Heart right ventricle (tissue), 16 donors: ENCODE data around the gene PRR22. TPM values are rescaled to one million over a fixed set of nuclear protein-coding genes. Genes with fewer than 3 reads are reported as not detected.

Experiments
- ATAC-seq, 8 donors: fragments of 200-7000 bp; cut with Tn5 transposase; one replicate each; pipeline ENCODE4 v1.9.1; 2020; ENCODE audit warnings: mild to moderate bottlenecking in 8 of 8, moderate library complexity in 8 of 8, moderate number of reproducible peaks in 1 of 8
- DNase-seq, 2 donors: peaks; one replicate each; pipeline ENCODE4 v3.0.0-alpha.2; 2020
- H3K27ac ChIP-seq, 10 donors: fragments of 200-600 bp; sonication (generic) in 2 of 10; one replicate each; pipeline versions ENCODE4 v1.5.0 to v1.8.0; 2020 to 2022; ENCODE audit warnings: mild to moderate bottlenecking in 3 of 10
- H3K27me3 ChIP-seq, 7 donors: fragments of 200-600 bp; one replicate each; pipeline ENCODE4 v1.8.0; 2021 to 2022; ENCODE audit warnings: mild to moderate bottlenecking in 2 of 7
- H3K36me3 ChIP-seq, 9 donors: fragments of 200-600 bp; sonication (generic) in 1 of 9; one replicate each; pipeline versions ENCODE4 v1.5.0 to v1.8.0; 2020 to 2022; ENCODE audit warnings: mild to moderate bottlenecking in 2 of 9
- H3K4me1 ChIP-seq, 9 donors: fragments of 200-600 bp; sonication (generic) in 1 of 9; one replicate each; pipeline versions ENCODE4 v1.5.0 to v1.8.0; 2020 to 2022; ENCODE audit warnings: mild to moderate bottlenecking in 4 of 9
- H3K4me3 ChIP-seq, 10 donors: fragments of 200-600 bp; sonication (generic) in 2 of 10; one replicate each; pipeline versions ENCODE4 v1.5.0 to v1.8.0; 2020 to 2022; ENCODE audit warnings: mild to moderate bottlenecking in 7 of 10, moderate library complexity in 2 of 10
- H3K9me3 ChIP-seq, 11 donors: fragments of 200-600 bp in 10 of 11; sonication (generic) in 2 of 11; one replicate each; pipeline versions ENCODE4 v1.5.0 to v1.8.0; 2013 to 2022; ENCODE audit warnings: mild to moderate bottlenecking in 2 of 11, control low read depth in 1 of 11, moderate library complexity in 1 of 11
- WGBS, 2 donors: extraction: QIAGEN DNeasy Blood & Tissue Kit; methylation state at CpG; one replicate each; pipeline ENCODE4 v1.1.7; 2013; ENCODE audit warnings: inconsistent platforms in 1 of 2; 5-methylcytosine and 5-hydroxymethylcytosine counted together
- intact Hi-C, 10 donors: fragments of 100-400 bp; cut with DNase I; formaldehyde crosslinking; loops; one replicate each; pipeline versions ENCODE4 v1.11.1 to v1.14.2; 2022
- polyA plus RNA-seq, 2 donors: library from polyadenylated mRNA; stranded (reverse); fragments of 200-250 nt; gene quantifications; one replicate each; pipeline ENCODE4 v1.2.3, GENCODE V29; 2013
- total RNA-seq, 10 donors: library from RNA; stranded (reverse); fragmentation: NEBNext Ultra II Directional in 3 of 10; extraction: Animal tissue kit (Norgen Biotek cat#: 25700) in 3 of 10; gene quantifications; one replicate each; pipeline versions ENCODE4 v1.2.1 to v1.2.4, GENCODE V29; 2021 to 2023
- TF ChIP-seq, protein P1 (sequence below), 9 donors: fragments of 200-600 bp; sonication (generic) in 2 of 9; IDR thresholded peaks; one replicate each; pipeline versions ENCODE4 v1.5.0 to v1.8.0; 2021 to 2022; ENCODE audit warnings: antibody characterized with exemption in 9 of 9, mild to moderate bottlenecking in 5 of 9, moderate library complexity in 1 of 9
- donor health status: Arrhythmogenic right ventricular cardiomyopathy.
- donor health status: ischemic (EF 13 %, LVEDD 7.1; RV severe dilation, severe dysfunction).
- donor health status: healthy with polysubstance abuse.
- donor health status: DM: no; HTN: yes; CAD: no.
- donor health status: DM: no; HTN: no; CAD: no.
- donor health status: ischemic (EF 25% LVEDD 6.9; RV normal size, moderate dysfunction).
- donor health status: ischemic (EF 25% LVEDD 5.7; RV mildly dilated, moderate dysfunction).
- donor health status: healthy.
- donor health status: DM: yes; HTN: yes; CAD: no.
- donor health status: Ischemic cardiomyopathy.
- donor health status: ischemic (EF 35%, LVEDD 5.7; RV mildly dilated, moderate dysfunction).
- donor health status: nonischemic (EF 11% LVEDD 7.7; RV severe dilation, severe dysfunction).
- donor health status: DM: yes; HTN: yes; CAD: no.
- donor health status: PGD.
- donor health status: ischemic (EF 29% LVEDD 5.4; RV normal size, mild dysfunction).
- donor health status: nonischemic (EF 23%, LVEDD 6.1; RV moderate dilation, normal function).

The PRR22 gene
- total and polyA plus RNA-seq, 12 donors = 0.59 to 3.3 (median 1.3) TPM

GRCh38 chr19:5829567-5830310, 45.2 kb upstream of the PRR22 start:
- DNase-seq (no peak), ATAC-seq (no peak)
- peak overlapping the region in 2 of 10 donors; percentile 38 to 40 for H3K4me3 ChIP-seq
- TF ChIP-seq, protein P1, sequence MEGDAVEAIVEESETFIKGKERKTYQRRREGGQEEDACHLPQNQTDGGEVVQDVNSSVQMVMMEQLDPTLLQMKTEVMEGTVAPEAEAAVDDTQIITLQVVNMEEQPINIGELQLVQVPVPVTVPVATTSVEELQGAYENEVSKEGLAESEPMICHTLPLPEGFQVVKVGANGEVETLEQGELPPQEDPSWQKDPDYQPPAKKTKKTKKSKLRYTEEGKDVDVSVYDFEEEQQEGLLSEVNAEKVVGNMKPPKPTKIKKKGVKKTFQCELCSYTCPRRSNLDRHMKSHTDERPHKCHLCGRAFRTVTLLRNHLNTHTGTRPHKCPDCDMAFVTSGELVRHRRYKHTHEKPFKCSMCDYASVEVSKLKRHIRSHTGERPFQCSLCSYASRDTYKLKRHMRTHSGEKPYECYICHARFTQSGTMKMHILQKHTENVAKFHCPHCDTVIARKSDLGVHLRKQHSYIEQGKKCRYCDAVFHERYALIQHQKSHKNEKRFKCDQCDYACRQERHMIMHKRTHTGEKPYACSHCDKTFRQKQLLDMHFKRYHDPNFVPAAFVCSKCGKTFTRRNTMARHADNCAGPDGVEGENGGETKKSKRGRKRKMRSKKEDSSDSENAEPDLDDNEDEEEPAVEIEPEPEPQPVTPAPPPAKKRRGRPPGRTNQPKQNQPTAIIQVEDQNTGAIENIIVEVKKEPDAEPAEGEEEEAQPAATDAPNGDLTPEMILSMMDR (IDR thresholded peaks at IDR 0.05) = no peak
- H3K9me3 ChIP-seq = no peaks in the 10 kb centered on the region
- 53 to 59% methylated on average over 34 of the region's 34 CpGs for whole genome bisulfite sequencing, 2 donors
- H3K36me3 ChIP-seq = no peaks in the 10 kb centered on the region
- intact Hi-C loops = loop anchor here in 5 of 10 donors (5.0 to 10.0 kb wide), 4 partner anchors 48 to 63 kb away; no protein-coding TSS in a partner anchor
- H3K4me1 ChIP-seq = peaks cover 0 to 25% (median 3%) of the 10 kb centered on the region in 9 donors
- peak overlapping the region in 7 of 10 donors; percentile 44 to 80 (median 71) for H3K27ac ChIP-seq
- peaks cover 0 to 39% (median 27%) of the 10 kb centered on the region in 7 donors for H3K27me3 ChIP-seq

- Histone ChIP-seq H3K27ac (peak overlapping the region; percentile 35 to 89 (median 73)), H3K9me3 (no peaks in the 10 kb centered on the region), H3K27me3 (peaks cover 0 to 39% (median 27%) of the 10 kb centered on the region in 7 donors), H3K4me3 (peak overlapping the region in 9 of 10 donors; percentile 28 to 63 (median 40)), H3K36me3 (no peaks in the 10 kb centered on the region), H3K4me1 (peaks cover 0 to 25% (median 3%) of the 10 kb centered on the region in 9 donors)
- ATAC-seq (peak; percentile 25 to 82 (median 65)), DNase-seq (peak; percentile 43 to 54)
- intact Hi-C loops = loop anchor here in 3 of 10 donors (5.0 kb wide), 2 partner anchors 53 to 63 kb away; no protein-coding TSS in a partner anchor
- TF ChIP-seq, protein P1 (IDR thresholded peaks at IDR 0.05) = peak in 3 of 9 donors; percentile 16 to 26 (median 23)
- 3% methylated on average over 44 to 47 of the region's 47 CpGs for WGBS, 2 donors
Observed at GRCh38 chr19:5828661-5829566, 44.4 kb upstream of the PRR22 start.

GRCh38 chr19:5827891-5828660, 43.5 kb upstream of the PRR22 start:
- intact Hi-C loops = loop anchor here in 3 of 10 donors (5.0 kb wide), 2 partner anchors 54 to 64 kb away; no protein-coding TSS in a partner anchor
- peaks cover 0 to 39% (median 27%) of the 10 kb centered on the region in 7 donors for H3K27me3 ChIP-seq
- H3K4me3 ChIP-seq = peak overlapping the region; percentile 6 to 63 (median 39)
- peak; percentile 81 to 84 for DNase-seq
- H3K36me3 ChIP-seq = no peaks in the 10 kb centered on the region
- peak overlapping the region in 9 of 10 donors; percentile 50 to 89 (median 75) for H3K27ac ChIP-seq
- 1 to 3% methylated on average over 90 to 91 of the region's 91 CpGs for WGBS, 2 donors
- H3K4me1 ChIP-seq = peaks cover 0 to 25% (median 3%) of the 10 kb centered on the region in 9 donors
- peak; percentile 72 to 84 (median 82) for ATAC-seq
- no peaks in the 10 kb centered on the region for H3K9me3 ChIP-seq
- TF ChIP-seq, protein P1 (IDR thresholded peaks at IDR 0.05) = no peak
